ENCODE results near the gene CHD9. TPM values are rescaled to one million over a fixed set of nuclear protein-coding genes. Genes with fewer than 3 reads are reported as not detected.

The CHD9 gene
- total RNA-seq, 4 donors from 2014 or later: 46.9 to 174 (median 133) TPM

DNA sequence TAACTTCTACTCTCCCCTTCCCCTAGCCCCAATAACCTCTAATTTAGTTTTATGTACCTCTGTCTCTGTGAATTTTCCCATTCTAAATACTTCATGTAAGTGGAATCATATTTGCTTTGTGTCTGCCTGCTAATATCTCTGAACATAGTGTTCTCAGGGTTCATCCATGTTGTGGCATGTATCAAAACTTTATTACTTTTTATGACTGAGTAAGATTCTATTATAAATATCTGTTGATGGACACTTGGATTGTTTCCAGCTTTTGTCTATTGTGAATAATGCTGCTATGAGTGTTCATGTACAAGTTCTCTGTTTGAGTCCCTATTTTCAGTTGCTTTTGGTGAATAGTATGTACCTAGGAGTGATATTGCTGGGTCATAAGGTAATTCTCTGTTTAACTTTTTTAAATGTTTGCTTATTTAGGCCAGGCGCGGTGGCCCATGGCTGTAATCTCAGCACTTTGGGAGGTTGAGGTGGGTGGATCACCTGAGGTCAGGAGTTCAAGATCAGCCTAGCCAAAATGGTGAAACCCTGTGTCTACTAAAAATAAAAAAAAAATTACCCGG is 92.8 kb downstream of the CHD9 start:
- TF ChIP-seq, protein P1, sequence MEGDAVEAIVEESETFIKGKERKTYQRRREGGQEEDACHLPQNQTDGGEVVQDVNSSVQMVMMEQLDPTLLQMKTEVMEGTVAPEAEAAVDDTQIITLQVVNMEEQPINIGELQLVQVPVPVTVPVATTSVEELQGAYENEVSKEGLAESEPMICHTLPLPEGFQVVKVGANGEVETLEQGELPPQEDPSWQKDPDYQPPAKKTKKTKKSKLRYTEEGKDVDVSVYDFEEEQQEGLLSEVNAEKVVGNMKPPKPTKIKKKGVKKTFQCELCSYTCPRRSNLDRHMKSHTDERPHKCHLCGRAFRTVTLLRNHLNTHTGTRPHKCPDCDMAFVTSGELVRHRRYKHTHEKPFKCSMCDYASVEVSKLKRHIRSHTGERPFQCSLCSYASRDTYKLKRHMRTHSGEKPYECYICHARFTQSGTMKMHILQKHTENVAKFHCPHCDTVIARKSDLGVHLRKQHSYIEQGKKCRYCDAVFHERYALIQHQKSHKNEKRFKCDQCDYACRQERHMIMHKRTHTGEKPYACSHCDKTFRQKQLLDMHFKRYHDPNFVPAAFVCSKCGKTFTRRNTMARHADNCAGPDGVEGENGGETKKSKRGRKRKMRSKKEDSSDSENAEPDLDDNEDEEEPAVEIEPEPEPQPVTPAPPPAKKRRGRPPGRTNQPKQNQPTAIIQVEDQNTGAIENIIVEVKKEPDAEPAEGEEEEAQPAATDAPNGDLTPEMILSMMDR (IDR thresholded peaks at IDR 0.05): no peak
- TF ChIP-seq POLR2A (IDR thresholded peaks at IDR 0.05): no peak
- H3K36me3 ChIP-seq: no peaks in the 10 kb centered on the region
- H3K27ac ChIP-seq: no peak overlapping the region
- H3K27me3 ChIP-seq: no peaks in the 10 kb centered on the region
- H3K9me3 ChIP-seq: peaks cover 0 to 10% of the 10 kb centered on the region in 2 donors
- DNase-seq: no peak
- no peak overlapping the region for H3K4me3 ChIP-seq
- H3K4me1 ChIP-seq: no peaks in the 10 kb centered on the region
- intact Hi-C loops (cut with DNase I; ENCODE audit: low total_unique reads): no loop called here

DNA sequence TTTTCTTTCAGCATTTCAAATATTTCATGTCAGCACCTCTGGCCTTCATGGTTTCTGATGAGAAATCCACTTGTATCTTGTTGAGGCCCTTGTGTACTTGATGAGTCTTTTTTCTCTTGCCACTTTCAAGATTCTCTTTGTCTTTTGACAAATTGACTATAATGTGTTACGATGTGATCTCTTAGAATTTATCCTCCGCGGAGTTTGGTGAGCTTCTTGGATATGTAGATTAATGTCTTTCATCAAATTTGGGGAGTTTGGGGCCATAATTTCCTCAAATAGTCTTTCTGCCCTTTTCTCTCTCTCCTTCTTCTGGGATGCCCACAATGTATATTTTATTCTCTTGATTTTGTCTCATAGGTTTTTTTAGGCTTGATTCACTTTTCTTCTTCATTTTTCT is 96.0 kb downstream of the CHD9 start:
- intact Hi-C loops (cut with DNase I; ENCODE audit: low total_unique reads): no loop called here
- no peaks in the 10 kb centered on the region for H3K36me3 ChIP-seq
- no peak for TF ChIP-seq POLR2A (IDR thresholded peaks at IDR 0.05)
- TF ChIP-seq, protein P1 (IDR thresholded peaks at IDR 0.05): no peak
- no peak for DNase-seq
- peaks cover 0 to 10% of the 10 kb centered on the region in 2 donors for H3K9me3 ChIP-seq
- no peaks in the 10 kb centered on the region for H3K4me1 ChIP-seq
- no peak overlapping the region for H3K27ac ChIP-seq
- no peak overlapping the region for H3K4me3 ChIP-seq
- no peaks in the 10 kb centered on the region for H3K27me3 ChIP-seq

DNA sequence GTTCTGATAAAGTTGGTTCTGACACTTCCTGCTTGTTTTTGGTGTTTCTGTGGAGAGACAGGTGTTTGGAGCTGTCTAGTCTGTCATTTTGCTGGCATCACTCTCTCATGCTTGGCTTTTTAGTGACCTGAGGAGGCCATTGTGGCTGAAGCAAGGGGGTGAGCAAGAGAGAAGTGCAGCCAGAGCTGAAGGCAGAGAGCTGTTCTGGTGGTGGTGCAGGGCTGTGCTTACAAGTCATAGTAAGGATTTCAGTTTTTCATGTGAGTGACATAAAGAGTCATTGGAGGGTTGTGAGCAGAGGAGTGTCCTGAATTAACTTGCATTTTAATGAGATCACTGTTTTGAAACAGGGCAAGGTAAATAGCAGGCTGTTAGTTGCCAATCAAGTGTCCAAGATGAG is 97.5 kb downstream of the CHD9 start:
- H3K27me3 ChIP-seq: no peaks in the 10 kb centered on the region
- DNase-seq: no peak
- TF ChIP-seq POLR2A (IDR thresholded peaks at IDR 0.05): no peak
- TF ChIP-seq, protein P1 (IDR thresholded peaks at IDR 0.05): no peak
- H3K4me1 ChIP-seq: no peaks in the 10 kb centered on the region
- no peak overlapping the region for H3K4me3 ChIP-seq
- intact Hi-C loops (cut with DNase I; ENCODE audit: low total_unique reads): no loop called here
- H3K9me3 ChIP-seq: peaks cover 0 to 10% of the 10 kb centered on the region in 2 donors
- H3K27ac ChIP-seq: no peak overlapping the region
- H3K36me3 ChIP-seq: no peaks in the 10 kb centered on the region

DNA sequence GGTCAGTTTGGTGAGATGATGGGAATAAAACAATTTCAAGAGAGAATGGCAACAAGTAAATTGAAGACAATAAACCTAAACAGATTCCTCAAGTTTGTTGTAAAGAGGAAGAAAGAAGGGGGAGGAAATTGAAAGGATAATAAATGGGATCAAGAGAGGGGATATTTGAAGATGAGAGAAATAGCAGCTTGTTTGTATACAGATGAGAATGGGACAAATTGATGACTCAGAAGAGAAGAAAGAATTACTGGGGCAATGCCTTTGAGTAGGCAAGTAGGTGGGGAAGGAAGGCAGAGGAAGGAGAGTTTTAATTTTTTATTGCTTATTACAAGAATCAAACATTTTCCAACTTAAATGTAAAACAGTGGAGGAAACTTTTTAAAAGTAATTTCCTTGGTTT is 98.3 kb downstream of the CHD9 start:
- no peak for DNase-seq
- H3K27ac ChIP-seq: no peak overlapping the region
- H3K9me3 ChIP-seq: peaks cover 0 to 10% of the 10 kb centered on the region in 2 donors
- intact Hi-C loops (cut with DNase I; ENCODE audit: low total_unique reads): no loop called here
- H3K27me3 ChIP-seq: no peaks in the 10 kb centered on the region
- H3K4me1 ChIP-seq: no peaks in the 10 kb centered on the region
- no peaks in the 10 kb centered on the region for H3K36me3 ChIP-seq
- TF ChIP-seq POLR2A (IDR thresholded peaks at IDR 0.05): no peak
- TF ChIP-seq, protein P1 (IDR thresholded peaks at IDR 0.05): no peak
- no peak overlapping the region for H3K4me3 ChIP-seq

DNA sequence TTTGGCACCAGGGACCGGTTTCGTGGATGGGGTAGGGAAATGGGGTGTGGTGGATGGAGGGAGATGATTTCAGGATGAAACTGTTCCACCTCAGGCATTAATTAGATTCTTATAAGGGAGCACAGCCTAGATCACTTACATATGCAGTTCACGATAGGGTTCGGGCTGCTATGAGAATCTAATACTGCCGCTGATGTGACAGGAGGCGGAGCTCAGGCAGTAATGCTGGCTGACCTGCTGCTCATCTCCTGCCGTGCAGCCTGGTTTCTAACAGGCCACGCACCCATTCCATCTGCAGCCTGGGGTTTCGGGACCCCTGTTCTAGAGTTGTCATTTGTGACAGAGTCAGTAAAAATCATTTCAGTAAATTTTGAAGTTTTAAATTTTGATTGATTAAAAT is 99.7 kb downstream of the CHD9 start:
- no peaks in the 10 kb centered on the region for H3K27me3 ChIP-seq
- H3K27ac ChIP-seq: no peak overlapping the region
- H3K4me1 ChIP-seq: no peaks in the 10 kb centered on the region
- H3K36me3 ChIP-seq: no peaks in the 10 kb centered on the region
- no peak for DNase-seq
- H3K4me3 ChIP-seq: no peak overlapping the region
- intact Hi-C loops (cut with DNase I; ENCODE audit: low total_unique reads): no loop called here
- H3K9me3 ChIP-seq: peaks cover 0 to 10% of the 10 kb centered on the region in 2 donors
- TF ChIP-seq, protein P1 (IDR thresholded peaks at IDR 0.05): no peak
- no peak for TF ChIP-seq POLR2A (IDR thresholded peaks at IDR 0.05)
